WTC11 (cell line): Measurements from ENCODE around the gene HLTF. TPM values are rescaled to one million over a fixed set of nuclear protein-coding genes. Genes with fewer than 3 reads are reported as not detected.

Experiments
- ATAC-seq: fragments of 200-7000 bp; cut with Tn5 transposase; 2 replicates; pipeline ENCODE4 v1.10.0; 2021; ENCODE audit warnings: mild to moderate bottlenecking, moderate library complexity
- CTCF ChIA-PET: fragments of 300-600 bp; sonication (Branson Sonifier 250); formaldehyde crosslinking; loops from one replicate; lab custom pipeline; 2021; ENCODE audit warnings: antibody characterized with exemption; lab: Charles Lee
- POLR2A ChIA-PET: fragments of 350-600 bp; sonication (Branson Sonifier 250); formaldehyde crosslinking; loops from one replicate; lab custom pipeline; 2021; ENCODE audit warnings: antibody characterized with exemption; lab: Charles Lee
- DNase-seq: peaks from one replicate; pipeline ENCODE4 v3.0.0; 2021; ENCODE audit warnings: low spot score
- H3K27ac Mint-ChIP-seq: 2 replicates; pipeline ENCODE4 v1.8.0; 2021; ENCODE audit warnings: mixed read lengths
- H3K27me3 Mint-ChIP-seq: 2 replicates; pipeline ENCODE4 v1.8.0; 2021; ENCODE audit warnings: low read depth, mild to moderate bottlenecking, moderate library complexity, mixed read lengths
- H3K36me3 Mint-ChIP-seq: 2 replicates; pipeline ENCODE4 v1.8.0; 2021; ENCODE audit warnings: mixed read lengths
- H3K4me1 Mint-ChIP-seq: 2 replicates; pipeline ENCODE4 v1.8.0; 2022; ENCODE audit warnings: mixed read lengths
- H3K4me3 Mint-ChIP-seq: 2 replicates; pipeline ENCODE4 v1.8.0; 2021; ENCODE audit warnings: mild to moderate bottlenecking, moderate library complexity, mixed read lengths
- H3K9me3 Mint-ChIP-seq: 2 replicates; pipeline ENCODE4 v1.8.0; 2021; ENCODE audit warnings: mixed read lengths
- CBFB ChIP-seq: sonication (generic); formaldehyde crosslinking; IDR thresholded peaks from 2 replicates; pipeline ENCODE4 v1.8.1; 2022; ENCODE audit warnings: mild to moderate bottlenecking, low read depth, missing genetic modification reagents
- CREM ChIP-seq: sonication (generic); formaldehyde crosslinking; IDR thresholded peaks from 2 replicates; pipeline ENCODE4 v1.8.1; 2022; ENCODE audit warnings: mild to moderate bottlenecking, missing genetic modification reagents, moderate library complexity
- EMX1 ChIP-seq: fragments of 250-450 bp; sonication (Bioruptor Pico); IDR thresholded peaks from 2 replicates; pipeline ENCODE4 v1.8.0; 2021; ENCODE audit warnings: mild to moderate bottlenecking
- ERG ChIP-seq: fragments of 250-450 bp; sonication (Bioruptor Pico); IDR thresholded peaks from 2 replicates; pipeline ENCODE4 v1.8.0; 2021; ENCODE audit warnings: mild to moderate bottlenecking
- ESRRA ChIP-seq: sonication (generic); formaldehyde crosslinking; IDR thresholded peaks from 2 replicates; pipeline ENCODE4 v1.8.1; 2022; ENCODE audit warnings: mild to moderate bottlenecking, missing genetic modification reagents, borderline replicate concordance
- ETV6 ChIP-seq: sonication (generic); formaldehyde crosslinking; IDR thresholded peaks from 2 replicates; pipeline ENCODE4 v1.8.1; 2022; ENCODE audit warnings: mild to moderate bottlenecking, missing genetic modification reagents
- FOXK1 ChIP-seq: sonication (generic); formaldehyde crosslinking; IDR thresholded peaks from 2 replicates; pipeline ENCODE4 v1.8.0; 2022; ENCODE audit warnings: mild to moderate bottlenecking, moderate library complexity, missing genetic modification reagents
- IRF1 ChIP-seq: sonication (generic); formaldehyde crosslinking; IDR thresholded peaks from 2 replicates; pipeline ENCODE4 v1.8.0; 2023; ENCODE audit warnings: missing genetic modification reagents
- IRF2 ChIP-seq: sonication (generic); formaldehyde crosslinking; IDR thresholded peaks from 2 replicates; pipeline ENCODE4 v1.8.0; 2022; ENCODE audit warnings: low read depth, missing genetic modification reagents, borderline replicate concordance
- JAZF1 ChIP-seq: fragments of 250-450 bp; sonication (Bioruptor Pico); IDR thresholded peaks from 2 replicates; pipeline ENCODE4 v1.9.0; 2021; ENCODE audit warnings: moderate library complexity, mild to moderate bottlenecking, inconsistent platforms
- NFE2L1 ChIP-seq: sonication (generic); formaldehyde crosslinking; IDR thresholded peaks from 2 replicates; pipeline ENCODE4 v1.8.1; 2023; ENCODE audit warnings: missing genetic modification reagents
- NR1H2 ChIP-seq: sonication (generic); formaldehyde crosslinking; IDR thresholded peaks from 2 replicates; pipeline ENCODE4 v1.9.0; 2021; ENCODE audit warnings: mild to moderate bottlenecking, moderate library complexity, missing genetic modification reagents
- RELA ChIP-seq: sonication (generic); formaldehyde crosslinking; IDR thresholded peaks from 2 replicates; pipeline ENCODE4 v1.8.1; 2022; ENCODE audit warnings: missing genetic modification reagents, mild to moderate bottlenecking, borderline replicate concordance
- SMAD3 ChIP-seq: sonication (generic); formaldehyde crosslinking; IDR thresholded peaks from 2 replicates; pipeline ENCODE4 v1.8.0; 2022; ENCODE audit warnings: missing genetic modification reagents, mild to moderate bottlenecking, borderline replicate concordance
- TCF7 ChIP-seq: sonication (generic); formaldehyde crosslinking; IDR thresholded peaks from 2 replicates; pipeline ENCODE4 v1.8.0; 2022; ENCODE audit warnings: mild to moderate bottlenecking, low read depth, missing genetic modification reagents, moderate library complexity
- TEAD1 ChIP-seq: sonication (generic); formaldehyde crosslinking; IDR thresholded peaks from 2 replicates; pipeline ENCODE4 v1.8.0; 2022; ENCODE audit warnings: mild to moderate bottlenecking, missing genetic modification reagents
- ZNF121 ChIP-seq: sonication (generic); formaldehyde crosslinking; IDR thresholded peaks from 2 replicates; pipeline ENCODE4 v1.8.0; 2023; ENCODE audit warnings: missing genetic modification reagents
- ZNF396 ChIP-seq: fragments of 250-450 bp; sonication (Bioruptor Pico); IDR thresholded peaks from 2 replicates; pipeline ENCODE4 v1.8.0; 2021; ENCODE audit warnings: mild to moderate bottlenecking, moderate library complexity, borderline replicate concordance
- ZNF425 ChIP-seq: fragments of 250-450 bp; sonication (Bioruptor Pico); conservative IDR thresholded peaks from 2 replicates; pipeline ENCODE4 v1.9.0; 2021; ENCODE audit warnings: mild to moderate bottlenecking
- ZNF532 ChIP-seq: fragments of 250-450 bp; sonication (Bioruptor Pico); IDR thresholded peaks from 2 replicates; pipeline ENCODE4 v1.9.0; 2021; ENCODE audit warnings: mild to moderate bottlenecking, borderline replicate concordance
- total RNA-seq: library from RNA; stranded (reverse); gene quantifications from 3 replicates; pipeline ENCODE4 v1.2.3, GENCODE V29; 2021
- TF ChIP-seq, protein P1 (sequence below): sonication (generic); formaldehyde crosslinking; conservative IDR thresholded peaks from 2 replicates; pipeline ENCODE4 v1.8.1; 2022; ENCODE audit warnings: mild to moderate bottlenecking, missing genetic modification reagents
- TF ChIP-seq, protein P2 (sequence below): sonication (generic); formaldehyde crosslinking; IDR thresholded peaks from 2 replicates; pipeline ENCODE4 v1.8.1; 2022; ENCODE audit warnings: low read depth, missing genetic modification reagents, borderline replicate concordance

Gene HLTF
- total RNA-seq, 1 experiment from 2014 or later = 62.4 TPM

GRCh38 chr3:148999806-149000205, 86.5 kb downstream of the HLTF start:
- Mint-ChIP-seq H3K27me3 (no peaks in the 10 kb centered on the region), H3K9me3 (no peaks in the 10 kb centered on the region), H3K4me3 (no peak overlapping the region), H3K4me1 (peaks cover 52% of the 10 kb centered on the region), H3K27ac (no peak overlapping the region), H3K36me3 (peaks cover 21% of the 10 kb centered on the region)
- ATAC-seq = peak; percentile 72
- CTCF ChIA-PET = interaction anchor here (1.1 to 2.6 kb wide), 3 partner anchors 38 to 44 kb away, joined by 3 to 9 read pairs (median 7); no protein-coding TSS in a partner anchor
- POLR2A ChIA-PET = interaction anchor here (0.5 kb wide), 1 partner anchor 252 kb away, joined by 5 read pairs; no protein-coding TSS in a partner anchor
- no peak for DNase-seq
- TF ChIP-seq NR1H2 (no peak), CBFB (CRISPR knock-in tag) (no peak), FOXK1 (no peak), ZNF532 (CRISPR knock-in tag) (no peak), ZNF425 (no peak), EMX1 (no peak), TEAD1 (no peak), RELA (CRISPR knock-in tag) (no peak), JAZF1 (CRISPR knock-in tag) (no peak), CREM (CRISPR knock-in tag) (no peak), ERG (CRISPR knock-in tag) (no peak), SMAD3 (CRISPR knock-in tag) (no peak)
- TF ChIP-seq, protein P1, sequence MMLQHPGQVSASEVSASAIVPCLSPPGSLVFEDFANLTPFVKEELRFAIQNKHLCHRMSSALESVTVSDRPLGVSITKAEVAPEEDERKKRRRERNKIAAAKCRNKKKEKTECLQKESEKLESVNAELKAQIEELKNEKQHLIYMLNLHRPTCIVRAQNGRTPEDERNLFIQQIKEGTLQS (CRISPR knock-in tag) = no peak
- TF ChIP-seq, protein P2, sequence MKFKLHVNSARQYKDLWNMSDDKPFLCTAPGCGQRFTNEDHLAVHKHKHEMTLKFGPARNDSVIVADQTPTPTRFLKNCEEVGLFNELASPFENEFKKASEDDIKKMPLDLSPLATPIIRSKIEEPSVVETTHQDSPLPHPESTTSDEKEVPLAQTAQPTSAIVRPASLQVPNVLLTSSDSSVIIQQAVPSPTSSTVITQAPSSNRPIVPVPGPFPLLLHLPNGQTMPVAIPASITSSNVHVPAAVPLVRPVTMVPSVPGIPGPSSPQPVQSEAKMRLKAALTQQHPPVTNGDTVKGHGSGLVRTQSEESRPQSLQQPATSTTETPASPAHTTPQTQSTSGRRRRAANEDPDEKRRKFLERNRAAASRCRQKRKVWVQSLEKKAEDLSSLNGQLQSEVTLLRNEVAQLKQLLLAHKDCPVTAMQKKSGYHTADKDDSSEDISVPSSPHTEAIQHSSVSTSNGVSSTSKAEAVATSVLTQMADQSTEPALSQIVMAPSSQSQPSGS (CRISPR knock-in tag) = no peak

DNA sequence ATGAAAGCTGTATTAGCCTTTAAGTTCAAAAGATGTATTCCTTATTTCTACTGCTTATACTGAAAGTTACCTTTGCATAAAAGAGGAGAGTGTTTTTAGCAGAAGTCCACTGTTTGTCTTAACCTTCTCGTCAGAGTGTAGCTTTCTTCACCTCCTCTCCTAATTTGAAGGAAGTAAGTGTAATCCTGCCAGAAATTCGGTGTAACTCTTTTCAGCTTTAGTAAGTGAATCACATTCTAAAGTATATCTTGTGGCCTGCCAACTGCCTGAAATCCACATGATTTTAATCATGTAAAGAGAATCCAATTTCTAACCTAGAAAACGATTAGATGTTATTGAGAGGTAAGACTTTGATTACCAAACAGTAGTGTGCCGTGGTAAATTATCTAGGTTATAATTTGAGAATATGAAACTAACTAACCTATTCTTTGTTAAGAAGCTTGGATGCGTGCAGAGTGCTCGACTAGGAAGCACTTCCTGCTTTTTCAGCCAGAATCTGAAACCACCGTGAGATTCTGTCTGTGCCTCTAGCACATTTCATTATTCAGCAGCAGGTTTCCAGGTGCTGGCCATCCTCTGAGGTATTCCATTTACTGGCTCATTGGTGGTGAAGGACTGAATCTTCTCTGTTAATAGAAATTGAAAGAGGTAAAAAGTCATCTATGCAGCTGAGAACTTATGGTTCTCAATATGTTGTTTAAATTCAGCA, 87.5 kb downstream of the HLTF start:
- POLR2A ChIA-PET = no interaction called here
- Mint-ChIP-seq H3K27ac (peak overlapping the region; percentile 85), H3K27me3 (no peaks in the 10 kb centered on the region), H3K9me3 (no peaks in the 10 kb centered on the region), H3K36me3 (peaks cover 24% of the 10 kb centered on the region), H3K4me3 (no peak overlapping the region), H3K4me1 (peaks cover 42% of the 10 kb centered on the region)
- peak; percentile 56 for ATAC-seq
- CTCF ChIA-PET = interaction anchor here (1.1 to 2.6 kb wide), 4 partner anchors 37 to 49 kb away, joined by 3 to 9 read pairs (median 6); no protein-coding TSS in a partner anchor
- DNase-seq = no peak
- TF ChIP-seq NR1H2 (no peak), FOXK1 (no peak), CREM (CRISPR knock-in tag) (no peak), TCF7 (no peak), ZNF121 (CRISPR knock-in tag) (no peak), NFE2L1 (CRISPR knock-in tag) (no peak), ESRRA (CRISPR knock-in tag) (no peak), IRF2 (CRISPR knock-in tag) (no peak), IRF1 (CRISPR knock-in tag) (no peak), ETV6 (CRISPR knock-in tag) (no peak), ZNF396 (CRISPR knock-in tag) (no peak)
